ENCODE data around the gene TBXAS1. TPM values are rescaled to one million over a fixed set of nuclear protein-coding genes. Genes with fewer than 3 reads are reported as not detected.
"Not testable (repeated sequence)": the region's sequence is repeated elsewhere in the genome, so short reads cannot be mapped to it uniquely, and the experiment has no call there.

Gene TBXAS1
- total RNA-seq, 5 donors from 2014 or later (not counting 1 experiment from before 2014, with no cell fraction given) = 5.2 to 14.2 (median 7.3) TPM

- DNase-seq (no peak), ATAC-seq (replicated peaks in 1 of 4) (no peak)
- no CpG with 5 or more reads among the region's 6 CpGs for WGBS (ENCODE audit: insufficient coverage)
- peaks cover 6% of the 10 kb centered on the region for H3K36me3 Mint-ChIP-seq
- H3K27me3 Mint-ChIP-seq = peaks cover 0 to 3% of the 10 kb centered on the region in 2 donors
- Histone ChIP-seq H3K4me1 (ENCODE audit: control insufficient read depth in 1 of 2, extremely low read depth in 1 of 2, insufficient read depth in 2 of 2, low read length in 2 of 2) (no peaks in the 10 kb centered on the region), H3K4me3 (ENCODE audit: control insufficient read depth in 1 of 2, extremely low read depth in 1 of 2, low read length in 1 of 2) (no peak overlapping the region), H3K9me3 (no peaks in the 10 kb centered on the region), H3K27ac (ENCODE audit: low read length) (no peak overlapping the region), H3K36me3 (ENCODE audit: control insufficient read depth in 2 of 2, extremely low read depth in 1 of 2, insufficient read depth in 1 of 2, low read length in 1 of 2) (no peaks in the 10 kb centered on the region), H3K27me3 (replicated peaks in 1 of 2; ENCODE audit: control insufficient read depth in 2 of 2, extremely low read depth in 1 of 2, insufficient read depth in 2 of 2, low read length in 1 of 2) (no peaks in the 10 kb centered on the region)
- CTCF ChIA-PET = no interaction called here
- peaks cover 0 to 5% (median 2%) of the 10 kb centered on the region in 3 donors for H3K4me1 Mint-ChIP-seq
- H3K9me3 Mint-ChIP-seq = peaks cover 5 to 11% (median 7%) of the 10 kb centered on the region in 3 donors
- POLR2A ChIA-PET = no interaction called here
- no peak overlapping the region for H3K27ac Mint-ChIP-seq
- no peak overlapping the region for H3K4me3 Mint-ChIP-seq
Measured at GRCh38 chr7:139838876-139839275, 9.8 kb downstream of the TBXAS1 start.

GRCh38 chr7:139840776-139841175 lies 11.7 kb downstream of the TBXAS1 start:
- no peaks in the 10 kb centered on the region for H3K9me3 ChIP-seq
- Mint-ChIP-seq H3K9me3 (peaks cover 3 to 6% (median 5%) of the 10 kb centered on the region in 3 donors), H3K36me3 (no peaks in the 10 kb centered on the region), H3K4me1 (peaks cover 0 to 5% (median 2%) of the 10 kb centered on the region in 3 donors), H3K4me3 (no peak overlapping the region), H3K27ac (no peak overlapping the region), H3K27me3 (peaks cover 0 to 3% of the 10 kb centered on the region in 2 donors)
- WGBS (ENCODE audit: insufficient coverage) = 94% methylated on average over 13 of the region's 13 CpGs
- ChIA-PET CTCF (no interaction called here), POLR2A (no interaction called here)
- no peaks in the 10 kb centered on the region for H3K4me1 ChIP-seq (ENCODE audit: control insufficient read depth in 1 of 2, extremely low read depth in 1 of 2, insufficient read depth in 2 of 2, low read length in 2 of 2)
- no peak overlapping the region for H3K27ac ChIP-seq (ENCODE audit: low read length)
- ATAC-seq (replicated peaks in 1 of 4) (no peak), DNase-seq (no peak)
- H3K36me3 ChIP-seq (ENCODE audit: control insufficient read depth in 2 of 2, extremely low read depth in 1 of 2, insufficient read depth in 1 of 2, low read length in 1 of 2) = no peaks in the 10 kb centered on the region
- no peaks in the 10 kb centered on the region for H3K27me3 ChIP-seq (replicated peaks in 1 of 2; ENCODE audit: control insufficient read depth in 2 of 2, extremely low read depth in 1 of 2, insufficient read depth in 2 of 2, low read length in 1 of 2)
- H3K4me3 ChIP-seq (ENCODE audit: control insufficient read depth in 1 of 2, extremely low read depth in 1 of 2, low read length in 1 of 2) = no peak overlapping the region

GRCh38 chr7:139842401-139843210 lies 13.5 kb downstream of the TBXAS1 start:
- Histone ChIP-seq H3K4me3 (ENCODE audit: control insufficient read depth in 1 of 2, extremely low read depth in 1 of 2, low read length in 1 of 2) (no peak overlapping the region), H3K4me1 (ENCODE audit: control insufficient read depth in 1 of 2, extremely low read depth in 1 of 2, insufficient read depth in 2 of 2, low read length in 2 of 2) (no peaks in the 10 kb centered on the region), H3K27ac (ENCODE audit: low read length) (no peak overlapping the region), H3K36me3 (ENCODE audit: control insufficient read depth in 2 of 2, extremely low read depth in 1 of 2, insufficient read depth in 1 of 2, low read length in 1 of 2) (no peaks in the 10 kb centered on the region), H3K9me3 (no peaks in the 10 kb centered on the region), H3K27me3 (replicated peaks in 1 of 2; ENCODE audit: control insufficient read depth in 2 of 2, extremely low read depth in 1 of 2, insufficient read depth in 2 of 2, low read length in 1 of 2) (no peaks in the 10 kb centered on the region)
- no peak for DNase-seq
- peaks cover 0 to 5% (median 2%) of the 10 kb centered on the region in 3 donors for H3K4me1 Mint-ChIP-seq
- ATAC-seq (replicated peaks in 1 of 4) = no peak
- peaks cover 12% of the 10 kb centered on the region for H3K36me3 Mint-ChIP-seq
- H3K9me3 Mint-ChIP-seq = no peaks in the 10 kb centered on the region
- ChIA-PET CTCF (interaction anchor here in 1 of 2 donors (0.5 kb wide), 1 partner anchor 196 kb away, joined by 4 read pairs; no protein-coding TSS in a partner anchor), POLR2A (no interaction called here)
- no peak overlapping the region for H3K4me3 Mint-ChIP-seq
- 88% methylated on average over 7 of the region's 15 CpGs for WGBS (ENCODE audit: insufficient coverage)
- H3K27ac Mint-ChIP-seq = no peak overlapping the region
- peaks cover 0 to 3% of the 10 kb centered on the region in 2 donors for H3K27me3 Mint-ChIP-seq

- H3K27me3 Mint-ChIP-seq; H3K9me3 Mint-ChIP-seq; ATAC-seq (replicated peaks in 1 of 4); H3K9me3 ChIP-seq; H3K4me3 ChIP-seq (ENCODE audit: control insufficient read depth in 1 of 2, extremely low read depth in 1 of 2, low read length in 1 of 2); H3K4me3 Mint-ChIP-seq; H3K4me1 Mint-ChIP-seq; H3K27ac ChIP-seq (ENCODE audit: low read length); DNase-seq; H3K36me3 ChIP-seq (ENCODE audit: control insufficient read depth in 2 of 2, extremely low read depth in 1 of 2, insufficient read depth in 1 of 2, low read length in 1 of 2); H3K27ac Mint-ChIP-seq; H3K4me1 ChIP-seq (ENCODE audit: control insufficient read depth in 1 of 2, extremely low read depth in 1 of 2, insufficient read depth in 2 of 2, low read length in 2 of 2); CTCF ChIA-PET; H3K27me3 ChIP-seq (replicated peaks in 1 of 2; ENCODE audit: control insufficient read depth in 2 of 2, extremely low read depth in 1 of 2, insufficient read depth in 2 of 2, low read length in 1 of 2); POLR2A ChIA-PET: not testable (repeated sequence)
- 93% methylated on average over 2 of the region's 4 CpGs for WGBS (ENCODE audit: insufficient coverage)
- peaks cover 14% of the 10 kb centered on the region for H3K36me3 Mint-ChIP-seq
Measured at GRCh38 chr7:139843211-139843537, 14.1 kb downstream of the TBXAS1 start.

GRCh38 chr7:139844779-139845442 lies 15.8 kb downstream of the TBXAS1 start:
- Histone ChIP-seq H3K27me3 (replicated peaks in 1 of 2; ENCODE audit: control insufficient read depth in 2 of 2, extremely low read depth in 1 of 2, insufficient read depth in 2 of 2, low read length in 1 of 2) (no peaks in the 10 kb centered on the region), H3K9me3 (no peaks in the 10 kb centered on the region), H3K36me3 (ENCODE audit: control insufficient read depth in 2 of 2, extremely low read depth in 1 of 2, insufficient read depth in 1 of 2, low read length in 1 of 2) (no peaks in the 10 kb centered on the region), H3K4me1 (ENCODE audit: control insufficient read depth in 1 of 2, extremely low read depth in 1 of 2, insufficient read depth in 2 of 2, low read length in 2 of 2) (no peaks in the 10 kb centered on the region), H3K27ac (ENCODE audit: low read length) (no peak overlapping the region), H3K4me3 (ENCODE audit: control insufficient read depth in 1 of 2, extremely low read depth in 1 of 2, low read length in 1 of 2) (no peak overlapping the region)
- Mint-ChIP-seq H3K9me3 (peaks cover 0 to 2% (median 0%) of the 10 kb centered on the region in 3 donors), H3K27me3 (no peaks in the 10 kb centered on the region), H3K36me3 (peaks cover 14% of the 10 kb centered on the region), H3K27ac (no peak overlapping the region), H3K4me3 (no peak overlapping the region), H3K4me1 (peaks cover 0 to 5% (median 2%) of the 10 kb centered on the region in 3 donors)
- ChIA-PET CTCF (no interaction called here), POLR2A (no interaction called here)
- DNase-seq (no peak), ATAC-seq (replicated peaks in 1 of 4) (no peak)
- 86% methylated on average over 4 of the region's 4 CpGs for WGBS (ENCODE audit: insufficient coverage)

- H3K27ac ChIP-seq (ENCODE audit: low read length) = no peak overlapping the region
- H3K9me3 Mint-ChIP-seq = peaks cover 0 to 2% (median 0%) of the 10 kb centered on the region in 3 donors
- ATAC-seq (replicated peaks in 1 of 4) (no peak), DNase-seq (no peak)
- H3K4me1 Mint-ChIP-seq = peaks cover 0 to 5% (median 2%) of the 10 kb centered on the region in 3 donors
- no peak overlapping the region for H3K4me3 Mint-ChIP-seq
- H3K27me3 ChIP-seq (replicated peaks in 1 of 2; ENCODE audit: control insufficient read depth in 2 of 2, extremely low read depth in 1 of 2, insufficient read depth in 2 of 2, low read length in 1 of 2) = no peaks in the 10 kb centered on the region
- H3K27me3 Mint-ChIP-seq = no peaks in the 10 kb centered on the region
- H3K4me1 ChIP-seq (ENCODE audit: control insufficient read depth in 1 of 2, extremely low read depth in 1 of 2, insufficient read depth in 2 of 2, low read length in 2 of 2) = no peaks in the 10 kb centered on the region
- no CpG with 5 or more reads among the region's 4 CpGs for WGBS (ENCODE audit: insufficient coverage)
- H3K36me3 Mint-ChIP-seq = peaks cover 14% of the 10 kb centered on the region
- no peak overlapping the region for H3K4me3 ChIP-seq (ENCODE audit: control insufficient read depth in 1 of 2, extremely low read depth in 1 of 2, low read length in 1 of 2)
- no peak overlapping the region for H3K27ac Mint-ChIP-seq
- POLR2A ChIA-PET = interaction anchor here in 1 of 2 donors (0.6 kb wide), 1 partner anchor 419 kb away, joined by 3 read pairs; no protein-coding TSS in a partner anchor
- no peaks in the 10 kb centered on the region for H3K9me3 ChIP-seq
- H3K36me3 ChIP-seq (ENCODE audit: control insufficient read depth in 2 of 2, extremely low read depth in 1 of 2, insufficient read depth in 1 of 2, low read length in 1 of 2) = no peaks in the 10 kb centered on the region
- CTCF ChIA-PET = no interaction called here
Measured at GRCh38 chr7:139845443-139845805, 16.4 kb downstream of the TBXAS1 start.

All from T-cell (primary cell).